ENCODE results near the gene AHI1.

DNA sequence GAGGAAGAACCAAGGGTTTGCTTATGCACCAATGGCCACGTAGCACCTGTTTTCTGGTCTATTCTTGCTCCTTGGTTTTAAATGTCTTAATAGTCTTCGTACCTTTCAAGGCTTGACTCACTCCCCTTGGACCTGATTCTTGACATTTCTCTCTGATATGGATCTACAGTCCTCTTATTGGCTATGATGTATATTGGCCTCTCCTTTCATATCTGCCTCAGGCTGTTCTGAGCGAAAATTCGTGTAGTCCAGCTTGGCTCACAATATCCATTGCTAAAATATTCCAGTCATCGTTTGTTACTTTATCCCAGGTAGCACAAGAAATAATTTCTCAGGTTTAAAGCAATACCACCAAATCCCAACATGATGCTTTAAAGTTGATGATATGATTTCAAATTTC lies 256.8 kb downstream of the AHI1 start:
- TF ChIP-seq, protein P1, sequence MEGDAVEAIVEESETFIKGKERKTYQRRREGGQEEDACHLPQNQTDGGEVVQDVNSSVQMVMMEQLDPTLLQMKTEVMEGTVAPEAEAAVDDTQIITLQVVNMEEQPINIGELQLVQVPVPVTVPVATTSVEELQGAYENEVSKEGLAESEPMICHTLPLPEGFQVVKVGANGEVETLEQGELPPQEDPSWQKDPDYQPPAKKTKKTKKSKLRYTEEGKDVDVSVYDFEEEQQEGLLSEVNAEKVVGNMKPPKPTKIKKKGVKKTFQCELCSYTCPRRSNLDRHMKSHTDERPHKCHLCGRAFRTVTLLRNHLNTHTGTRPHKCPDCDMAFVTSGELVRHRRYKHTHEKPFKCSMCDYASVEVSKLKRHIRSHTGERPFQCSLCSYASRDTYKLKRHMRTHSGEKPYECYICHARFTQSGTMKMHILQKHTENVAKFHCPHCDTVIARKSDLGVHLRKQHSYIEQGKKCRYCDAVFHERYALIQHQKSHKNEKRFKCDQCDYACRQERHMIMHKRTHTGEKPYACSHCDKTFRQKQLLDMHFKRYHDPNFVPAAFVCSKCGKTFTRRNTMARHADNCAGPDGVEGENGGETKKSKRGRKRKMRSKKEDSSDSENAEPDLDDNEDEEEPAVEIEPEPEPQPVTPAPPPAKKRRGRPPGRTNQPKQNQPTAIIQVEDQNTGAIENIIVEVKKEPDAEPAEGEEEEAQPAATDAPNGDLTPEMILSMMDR (IDR thresholded peaks at IDR 0.05; ENCODE audit: low read depth, low read length): no peak
- TF ChIP-seq EZH2phosphoT487 (IDR thresholded peaks at IDR 0.05; ENCODE audit: low read depth): no peak

All from OCI-LY3 (cell line).